ENCODE measurements around the gene DDX50. TPM values are rescaled to one million over a fixed set of nuclear protein-coding genes. Genes with fewer than 3 reads are reported as not detected.
A peak's percentile ranks its signal among the peaks of the same experiment; 100 is the strongest.
"Not testable (repeated sequence)": the region's sequence is repeated elsewhere in the genome, so short reads cannot be mapped to it uniquely, and the experiment has no call there.

The DDX50 gene
- total RNA-seq, 1 donor from 2014 or later, result 19.8 TPM

GRCh38 chr10:68899186-68899745 is 1.8 kb upstream of the DDX50 start:
- no peak for DNase-seq (ENCODE audit: extremely low read depth, low read depth, low spot score)

- no peak for DNase-seq (ENCODE audit: extremely low read depth, low read depth, low spot score)
Observed at GRCh38 chr10:68900427-68901104, 549 bp upstream of the DDX50 start.

GRCh38 chr10:68902382-68902781 is 1.3 kb downstream of the DDX50 start:
- DNase-seq (ENCODE audit: extremely low read depth, low read depth, low spot score), result no peak

GRCh38 chr10:68924593-68924992 is 23.5 kb downstream of the DDX50 start:
- DNase-seq (ENCODE audit: extremely low read depth, low read depth, low spot score), result no peak

GRCh38 chr10:68925489-68925888 is 24.4 kb downstream of the DDX50 start:
- no peak for DNase-seq (ENCODE audit: extremely low read depth, low read depth, low spot score)

- not testable (repeated sequence) for DNase-seq (ENCODE audit: extremely low read depth, low read depth, low spot score)
Observed at GRCh38 chr10:68929157-68929556, 28.0 kb downstream of the DDX50 start.

- DNase-seq (ENCODE audit: extremely low read depth, low read depth, low spot score), result not testable (repeated sequence)
Observed at GRCh38 chr10:68929888-68930287, 28.8 kb downstream of the DDX50 start.

- not testable (repeated sequence) for DNase-seq (ENCODE audit: extremely low read depth, low read depth, low spot score)
Observed at GRCh38 chr10:68932860-68933259, 31.7 kb downstream of the DDX50 start.

- DNase-seq (ENCODE audit: extremely low read depth, low read depth, low spot score), result no peak
Observed at GRCh38 chr10:68934994-68935393, 33.9 kb downstream of the DDX50 start.

- no peak for DNase-seq (ENCODE audit: extremely low read depth, low read depth, low spot score)
Observed at GRCh38 chr10:68938117-68938516, 37.0 kb downstream of the DDX50 start.

GRCh38 chr10:68938884-68939283 is 37.8 kb downstream of the DDX50 start:
- DNase-seq (ENCODE audit: extremely low read depth, low read depth, low spot score), result no peak

- DNase-seq (ENCODE audit: extremely low read depth, low read depth, low spot score), result not testable (repeated sequence)
Observed at GRCh38 chr10:68940917-68941316, 39.8 kb downstream of the DDX50 start.

GRCh38 chr10:68950598-68950997 is 49.5 kb downstream of the DDX50 start:
- DNase-seq (ENCODE audit: extremely low read depth, low read depth, low spot score), result no peak

- DNase-seq (ENCODE audit: extremely low read depth, low read depth, low spot score), result no peak
Observed at GRCh38 chr10:68954904-68955303, 53.8 kb downstream of the DDX50 start.

GRCh38 chr10:68955355-68955831 is 54.3 kb downstream of the DDX50 start:
- peak; percentile 22 for DNase-seq (ENCODE audit: extremely low read depth, low read depth, low spot score)

- peak; percentile 80 for DNase-seq (ENCODE audit: extremely low read depth, low read depth, low spot score)
Observed at GRCh38 chr10:68955832-68956532, 54.9 kb downstream of the DDX50 start, which contains the start of gene DDX21. Gene DDX21, plus strand, starts transcription at chr10:68956170. Its CDS starts 56 bp downstream, at chr10:68956226.

- DNase-seq (ENCODE audit: extremely low read depth, low read depth, low spot score), result no peak
Observed at GRCh38 chr10:68957284-68957615, 56.1 kb downstream of the DDX50 start.

- DNase-seq (ENCODE audit: extremely low read depth, low read depth, low spot score), result no peak
Observed at GRCh38 chr10:68957654-68958053, 56.5 kb downstream of the DDX50 start.

- no peak for DNase-seq (ENCODE audit: extremely low read depth, low read depth, low spot score)
Observed at GRCh38 chr10:68959695-68960527, 58.8 kb downstream of the DDX50 start.

GRCh38 chr10:68963151-68963550 is 62.0 kb downstream of the DDX50 start:
- no peak for DNase-seq (ENCODE audit: extremely low read depth, low read depth, low spot score)

GRCh38 chr10:68973975-68974374 is 72.9 kb downstream of the DDX50 start:
- DNase-seq (ENCODE audit: extremely low read depth, low read depth, low spot score), result no peak
